ENCODE data around the gene STK24. TPM values are rescaled to one million over a fixed set of nuclear protein-coding genes. Genes with fewer than 3 reads are reported as not detected.

Gene STK24
- total RNA-seq, 1 experiment from 2014 or later = 51.2 TPM

DNA sequence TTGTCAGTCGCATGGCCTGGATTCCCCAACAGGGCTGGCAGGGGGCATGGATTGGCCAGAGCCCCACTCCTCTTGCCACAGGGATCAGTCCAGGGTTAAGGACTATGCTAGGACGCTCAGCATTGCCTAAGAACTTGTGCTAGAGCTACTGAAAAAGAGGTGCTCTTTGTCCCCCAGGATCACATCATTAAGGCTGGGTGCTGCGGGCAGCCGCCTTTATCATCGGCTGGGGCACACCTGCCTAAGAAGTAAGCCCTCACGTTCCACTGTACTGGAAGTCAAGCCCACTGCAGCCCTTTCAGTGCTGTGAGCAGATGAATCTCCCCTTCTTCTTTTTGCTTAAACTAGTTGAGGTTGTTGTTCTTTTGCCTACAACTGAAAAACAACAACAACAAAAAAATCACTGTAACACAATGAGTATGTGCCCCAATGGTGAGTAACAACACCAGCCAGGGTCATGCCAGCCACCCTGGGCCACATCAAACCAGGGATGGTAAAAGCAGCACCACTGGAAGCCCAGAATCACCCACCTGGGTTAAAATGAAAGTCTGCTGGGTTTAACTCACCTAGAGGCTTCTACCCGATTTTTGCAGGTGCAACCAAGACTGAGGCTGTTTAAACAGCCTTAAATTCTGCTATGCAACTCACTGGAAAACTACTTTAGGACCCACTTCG, 20.6 kb downstream of the STK24 start:
- BruUV-seq (replicated peaks) = no TSS peak
- intact Hi-C loops (cut with micrococcal nuclease; ENCODE audit: unreplicated experiment) = no loop called here
- TF ChIP-seq, protein P1, sequence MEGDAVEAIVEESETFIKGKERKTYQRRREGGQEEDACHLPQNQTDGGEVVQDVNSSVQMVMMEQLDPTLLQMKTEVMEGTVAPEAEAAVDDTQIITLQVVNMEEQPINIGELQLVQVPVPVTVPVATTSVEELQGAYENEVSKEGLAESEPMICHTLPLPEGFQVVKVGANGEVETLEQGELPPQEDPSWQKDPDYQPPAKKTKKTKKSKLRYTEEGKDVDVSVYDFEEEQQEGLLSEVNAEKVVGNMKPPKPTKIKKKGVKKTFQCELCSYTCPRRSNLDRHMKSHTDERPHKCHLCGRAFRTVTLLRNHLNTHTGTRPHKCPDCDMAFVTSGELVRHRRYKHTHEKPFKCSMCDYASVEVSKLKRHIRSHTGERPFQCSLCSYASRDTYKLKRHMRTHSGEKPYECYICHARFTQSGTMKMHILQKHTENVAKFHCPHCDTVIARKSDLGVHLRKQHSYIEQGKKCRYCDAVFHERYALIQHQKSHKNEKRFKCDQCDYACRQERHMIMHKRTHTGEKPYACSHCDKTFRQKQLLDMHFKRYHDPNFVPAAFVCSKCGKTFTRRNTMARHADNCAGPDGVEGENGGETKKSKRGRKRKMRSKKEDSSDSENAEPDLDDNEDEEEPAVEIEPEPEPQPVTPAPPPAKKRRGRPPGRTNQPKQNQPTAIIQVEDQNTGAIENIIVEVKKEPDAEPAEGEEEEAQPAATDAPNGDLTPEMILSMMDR (IDR thresholded peaks at IDR 0.05; ENCODE audit: unreplicated experiment) = no peak
- H3K9me3 Mint-ChIP-seq (ENCODE audit: low read depth, unreplicated experiment) = no peaks in the 10 kb centered on the region
- H3K36me3 Mint-ChIP-seq (ENCODE audit: insufficient read depth, unreplicated experiment) = peaks cover 10% of the 10 kb centered on the region
- no peak for DNase-seq
- CTCF ChIA-PET = interaction anchor here (0.7 kb wide), 1 partner anchor 80 kb away, joined by 3 read pairs; no protein-coding TSS in a partner anchor
- no peak overlapping the region for H3K4me3 Mint-ChIP-seq (ENCODE audit: low read depth, unreplicated experiment)
- no peak overlapping the region for H3K27ac Mint-ChIP-seq (ENCODE audit: unreplicated experiment)
- H3K27me3 Mint-ChIP-seq (ENCODE audit: unreplicated experiment) = no peaks in the 10 kb centered on the region
- peaks cover 19% of the 10 kb centered on the region for H3K4me1 Mint-ChIP-seq (ENCODE audit: low read depth, unreplicated experiment)

DNA sequence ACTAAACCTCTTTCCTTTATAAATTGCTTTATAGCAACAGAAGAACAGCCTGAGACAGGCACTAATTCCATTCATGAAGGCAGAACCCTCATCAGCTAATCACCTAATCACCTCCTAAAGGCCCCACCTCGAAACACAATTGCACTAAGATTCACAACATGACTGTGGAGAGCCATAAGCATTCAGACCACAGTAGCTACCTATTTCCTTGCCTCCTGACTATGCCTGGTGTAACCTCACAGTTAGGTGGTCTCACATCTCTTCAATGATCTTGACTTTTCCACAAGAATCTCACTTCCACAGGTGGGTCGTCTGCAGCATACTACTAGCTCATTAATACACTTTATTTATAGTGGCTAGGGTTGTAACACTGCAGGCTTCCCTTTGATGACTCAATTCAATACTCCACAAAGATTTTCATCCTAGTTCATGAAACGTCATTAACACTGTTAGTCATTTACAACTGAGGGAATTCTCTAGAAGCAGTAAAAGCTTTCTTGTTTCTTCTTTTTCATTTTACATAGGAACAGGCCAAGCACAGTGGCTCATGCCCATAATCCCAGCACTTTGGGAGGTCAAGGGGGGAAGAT, 27.1 kb downstream of the STK24 start:
- no TSS peak for BruUV-seq (replicated peaks)
- CTCF ChIA-PET = no interaction called here
- no peak overlapping the region for H3K4me3 Mint-ChIP-seq (ENCODE audit: low read depth, unreplicated experiment)
- peaks cover 9% of the 10 kb centered on the region for H3K36me3 Mint-ChIP-seq (ENCODE audit: insufficient read depth, unreplicated experiment)
- TF ChIP-seq, protein P1 (IDR thresholded peaks at IDR 0.05; ENCODE audit: unreplicated experiment) = no peak
- no peaks in the 10 kb centered on the region for H3K9me3 Mint-ChIP-seq (ENCODE audit: low read depth, unreplicated experiment)
- no peaks in the 10 kb centered on the region for H3K27me3 Mint-ChIP-seq (ENCODE audit: unreplicated experiment)
- no peak for DNase-seq
- no peaks in the 10 kb centered on the region for H3K4me1 Mint-ChIP-seq (ENCODE audit: low read depth, unreplicated experiment)
- H3K27ac Mint-ChIP-seq (ENCODE audit: unreplicated experiment) = no peak overlapping the region
- intact Hi-C loops (cut with micrococcal nuclease; ENCODE audit: unreplicated experiment) = no loop called here

DNA sequence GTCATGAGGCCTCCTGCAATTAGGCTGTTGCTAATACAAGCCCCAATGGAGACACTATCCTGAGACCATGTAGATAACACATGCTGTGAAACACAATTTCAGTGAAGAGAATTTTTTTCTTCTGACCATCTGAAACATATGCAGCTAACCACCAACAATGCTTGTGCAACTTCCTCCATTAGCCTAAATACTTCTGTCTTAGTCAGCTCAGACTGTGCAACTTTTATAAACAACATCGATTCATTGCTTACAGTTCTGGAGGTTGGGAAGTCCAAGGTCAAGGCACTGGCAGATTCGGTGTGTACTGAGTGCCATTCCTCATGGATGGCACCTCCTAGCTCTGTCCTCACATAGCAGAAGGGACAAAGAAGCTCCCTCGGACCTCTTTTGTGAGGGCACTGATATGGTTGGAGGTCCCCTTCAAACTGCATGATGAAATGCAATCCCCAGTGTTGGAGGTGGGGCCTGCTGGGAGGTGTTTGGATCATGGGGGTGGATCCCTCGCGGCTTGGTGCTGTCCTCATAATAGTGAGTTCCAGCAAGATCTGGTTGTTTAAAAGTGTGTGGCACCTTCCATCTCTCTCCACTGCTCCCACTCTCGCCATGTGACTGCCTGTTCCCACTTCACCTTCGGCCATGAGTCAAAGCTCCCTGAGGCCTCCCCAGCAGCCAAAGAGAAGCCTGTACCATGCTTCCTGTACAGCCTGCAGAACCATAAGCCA, 27.7 kb downstream of the STK24 start:
- intact Hi-C loops (cut with micrococcal nuclease; ENCODE audit: unreplicated experiment) = no loop called here
- no peak for DNase-seq
- H3K4me1 Mint-ChIP-seq (ENCODE audit: low read depth, unreplicated experiment) = no peaks in the 10 kb centered on the region
- no peak overlapping the region for H3K27ac Mint-ChIP-seq (ENCODE audit: unreplicated experiment)
- H3K9me3 Mint-ChIP-seq (ENCODE audit: low read depth, unreplicated experiment) = no peaks in the 10 kb centered on the region
- TF ChIP-seq, protein P1 (IDR thresholded peaks at IDR 0.05; ENCODE audit: unreplicated experiment) = no peak
- CTCF ChIA-PET = no interaction called here
- BruUV-seq (replicated peaks) = no TSS peak
- H3K36me3 Mint-ChIP-seq (ENCODE audit: insufficient read depth, unreplicated experiment) = peaks cover 9% of the 10 kb centered on the region
- H3K27me3 Mint-ChIP-seq (ENCODE audit: unreplicated experiment) = no peaks in the 10 kb centered on the region
- H3K4me3 Mint-ChIP-seq (ENCODE audit: low read depth, unreplicated experiment) = no peak overlapping the region

DNA sequence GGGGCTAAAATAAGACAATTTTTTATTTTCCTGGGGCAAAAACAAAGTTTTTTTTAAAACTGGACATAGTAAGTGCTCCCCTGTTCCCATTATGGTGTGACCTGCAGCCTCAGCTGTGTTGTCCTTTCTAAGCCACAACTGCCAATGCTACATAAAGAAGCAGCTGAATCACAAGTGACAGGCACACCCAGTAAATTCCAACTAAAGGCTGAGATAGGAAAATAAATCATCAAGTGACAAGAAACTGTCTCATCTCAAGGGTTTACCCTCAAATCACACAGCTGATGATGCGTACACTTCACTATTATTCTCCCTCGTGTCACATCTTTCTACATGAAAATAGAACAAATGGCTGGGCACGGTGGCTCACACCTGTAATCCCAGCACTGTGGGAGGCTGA, 28.7 kb downstream of the STK24 start:
- H3K4me1 Mint-ChIP-seq (ENCODE audit: low read depth, unreplicated experiment) = no peaks in the 10 kb centered on the region
- no TSS peak for BruUV-seq (replicated peaks)
- intact Hi-C loops (cut with micrococcal nuclease; ENCODE audit: unreplicated experiment) = no loop called here
- peaks cover 9% of the 10 kb centered on the region for H3K36me3 Mint-ChIP-seq (ENCODE audit: insufficient read depth, unreplicated experiment)
- DNase-seq = no peak
- H3K27me3 Mint-ChIP-seq (ENCODE audit: unreplicated experiment) = no peaks in the 10 kb centered on the region
- no peak overlapping the region for H3K4me3 Mint-ChIP-seq (ENCODE audit: low read depth, unreplicated experiment)
- TF ChIP-seq, protein P1 (IDR thresholded peaks at IDR 0.05; ENCODE audit: unreplicated experiment) = no peak
- H3K27ac Mint-ChIP-seq (ENCODE audit: unreplicated experiment) = no peak overlapping the region
- no peaks in the 10 kb centered on the region for H3K9me3 Mint-ChIP-seq (ENCODE audit: low read depth, unreplicated experiment)
- CTCF ChIA-PET = no interaction called here

Data from Calu3 (cell line).